ENCODE data around the gene KCNT1.

The KCNT1 gene

GRCh38 chr9:135822374-135822755, 120.4 kb downstream of the KCNT1 start:
- DNase-seq (ENCODE audit: low read depth), result no peak

- no peak for DNase-seq (ENCODE audit: low read depth)
These were observed 121.1 kb downstream of the KCNT1 start for GRCh38 chr9:135823036-135823435.

GRCh38 chr9:135825435-135826187, 123.6 kb downstream of the KCNT1 start:
- DNase-seq (ENCODE audit: low read depth), result no peak

GRCh38 chr9:135826188-135826545, 124.2 kb downstream of the KCNT1 start:
- no peak for DNase-seq (ENCODE audit: low read depth)

- DNase-seq (ENCODE audit: low read depth), result no peak
These were observed 125.3 kb downstream of the KCNT1 start for GRCh38 chr9:135827301-135827700.

- DNase-seq (ENCODE audit: low read depth), result no peak
These were observed 126.0 kb downstream of the KCNT1 start for GRCh38 chr9:135827866-135828580.

GRCh38 chr9:135828656-135829055, 126.7 kb downstream of the KCNT1 start:
- no peak for DNase-seq (ENCODE audit: low read depth)

- DNase-seq (ENCODE audit: low read depth), result no peak
These were observed 128.5 kb downstream of the KCNT1 start for GRCh38 chr9:135830496-135830895.

- DNase-seq (ENCODE audit: low read depth), result no peak
These were observed 131.9 kb downstream of the KCNT1 start for GRCh38 chr9:135833864-135834263.

GRCh38 chr9:135835131-135835530, 133.1 kb downstream of the KCNT1 start:
- DNase-seq (ENCODE audit: low read depth), result no peak

- DNase-seq (ENCODE audit: low read depth), result no peak
These were observed 137.5 kb downstream of the KCNT1 start for GRCh38 chr9:135839516-135839915.

GRCh38 chr9:135840107-135840506, 138.1 kb downstream of the KCNT1 start:
- no peak for DNase-seq (ENCODE audit: low read depth)

GRCh38 chr9:135840539-135840938, 138.6 kb downstream of the KCNT1 start:
- DNase-seq (ENCODE audit: low read depth), result no peak
